Dendritic cell treated with granulocyte-macrophage colony-stimulating factor and Interleukin-4, amounts not matched to agents 40 ng/mL and 50 ng/mL, for 4 days (primary cell): ENCODE data around the gene ROPN1B.
A peak's percentile ranks its signal among the peaks of the same experiment; 100 is the strongest.
"Not testable (repeated sequence)": the region's sequence is repeated elsewhere in the genome, so short reads cannot be mapped to it uniquely, and the experiment has no call there.

Source experiments
- H3K27ac Mint-ChIP-seq: one replicate; pipeline ENCODE4 v1.8.0; 2022; ENCODE audit warnings: mild to moderate bottlenecking, mixed read lengths
- H3K27me3 Mint-ChIP-seq: one replicate; pipeline ENCODE4 v1.8.0; 2022; ENCODE audit warnings: mild to moderate bottlenecking, mixed read lengths
- H3K36me3 Mint-ChIP-seq: one replicate; pipeline ENCODE4 v1.8.0; 2022; ENCODE audit warnings: low read depth, mixed read lengths
- H3K4me1 Mint-ChIP-seq: one replicate; pipeline ENCODE4 v1.8.0; 2022; ENCODE audit warnings: low read depth, mixed read lengths
- H3K4me3 Mint-ChIP-seq: one replicate; pipeline ENCODE4 v1.8.0; 2022; ENCODE audit warnings: mild to moderate bottlenecking, moderate library complexity, mixed read lengths
- H3K9me3 Mint-ChIP-seq: one replicate; pipeline ENCODE4 v1.8.0; 2022; ENCODE audit warnings: mixed read lengths
- intact Hi-C: fragments of 100-400 bp; cut with micrococcal nuclease; formaldehyde crosslinking; loops from one replicate; pipeline ENCODE4 v1.15.0; 2022

ROPN1B gene

DNA sequence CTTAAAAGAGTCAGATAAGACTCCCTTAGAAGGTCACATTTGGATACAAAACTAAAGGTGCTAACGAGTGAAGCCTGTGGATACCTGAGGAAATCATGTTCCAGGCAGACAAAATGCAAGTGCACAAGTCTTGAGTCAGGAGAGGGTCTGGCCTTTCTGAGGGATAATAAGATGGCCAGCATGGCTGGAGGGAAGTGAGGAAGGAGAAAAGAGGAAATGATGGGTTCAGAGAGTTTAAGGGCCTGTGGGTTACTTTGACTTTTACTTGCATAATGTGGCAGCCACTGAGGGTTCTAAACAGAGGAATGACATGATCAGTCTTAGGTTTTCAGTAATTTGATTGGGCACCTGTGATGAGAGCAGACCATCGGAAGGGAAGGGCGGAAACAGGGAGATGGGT lies 3.5 kb upstream of the ROPN1B start:
- Mint-ChIP-seq H3K4me1 (no peaks in the 10 kb centered on the region), H3K36me3 (no peaks in the 10 kb centered on the region), H3K27ac (no peak overlapping the region), H3K27me3 (peaks cover 11% of the 10 kb centered on the region), H3K4me3 (no peak overlapping the region), H3K9me3 (no peaks in the 10 kb centered on the region)
- intact Hi-C loops = no loop called here

DNA sequence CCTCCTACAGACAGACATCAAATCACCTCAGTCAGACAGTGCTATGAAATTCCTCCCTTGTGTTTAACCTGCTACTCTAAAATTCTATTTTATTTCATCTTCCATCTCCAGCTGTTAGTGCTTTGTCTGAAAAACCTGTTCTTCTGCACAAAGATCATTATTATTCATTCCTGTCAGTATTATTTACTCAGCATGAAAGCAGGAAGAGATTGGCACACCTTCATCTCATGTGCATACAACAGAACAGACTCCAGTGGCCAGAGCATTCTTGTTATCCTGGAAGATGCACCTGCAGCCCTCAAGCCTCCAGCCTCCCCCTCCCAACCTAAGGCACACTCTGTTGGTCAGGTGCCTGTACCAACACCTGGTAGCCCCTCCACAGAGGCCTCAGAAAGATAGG lies 1.8 kb upstream of the ROPN1B start:
- Mint-ChIP-seq H3K27ac (no peak overlapping the region), H3K36me3 (no peaks in the 10 kb centered on the region), H3K4me1 (peaks cover 4% of the 10 kb centered on the region), H3K9me3 (no peaks in the 10 kb centered on the region), H3K27me3 (peaks cover 24% of the 10 kb centered on the region), H3K4me3 (no peak overlapping the region)
- intact Hi-C loops = no loop called here

DNA sequence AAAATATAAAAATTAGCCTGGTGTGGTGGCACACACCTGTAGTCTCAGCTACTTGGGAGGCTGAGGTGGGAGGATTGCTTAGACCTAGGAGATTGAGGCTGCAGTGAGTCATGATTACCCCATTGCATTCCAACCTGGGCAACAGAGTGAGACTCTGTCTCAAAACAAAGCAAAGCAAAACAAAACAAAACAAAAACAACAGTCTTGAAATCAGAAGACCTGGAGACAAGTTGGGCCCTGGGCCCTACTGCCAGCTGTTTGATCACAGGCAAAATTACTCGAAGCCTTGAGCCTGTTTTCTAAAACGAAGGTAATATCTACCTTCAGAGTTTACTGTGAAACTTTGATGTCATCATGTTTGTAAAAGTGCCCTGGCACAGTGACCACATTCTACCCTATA lies 857 bp upstream of the ROPN1B start:
- H3K36me3 Mint-ChIP-seq, intact Hi-C loops, H3K4me3 Mint-ChIP-seq, H3K27ac Mint-ChIP-seq, H3K9me3 Mint-ChIP-seq, H3K4me1 Mint-ChIP-seq: not testable (repeated sequence)
- peaks cover 28% of the 10 kb centered on the region for H3K27me3 Mint-ChIP-seq

DNA sequence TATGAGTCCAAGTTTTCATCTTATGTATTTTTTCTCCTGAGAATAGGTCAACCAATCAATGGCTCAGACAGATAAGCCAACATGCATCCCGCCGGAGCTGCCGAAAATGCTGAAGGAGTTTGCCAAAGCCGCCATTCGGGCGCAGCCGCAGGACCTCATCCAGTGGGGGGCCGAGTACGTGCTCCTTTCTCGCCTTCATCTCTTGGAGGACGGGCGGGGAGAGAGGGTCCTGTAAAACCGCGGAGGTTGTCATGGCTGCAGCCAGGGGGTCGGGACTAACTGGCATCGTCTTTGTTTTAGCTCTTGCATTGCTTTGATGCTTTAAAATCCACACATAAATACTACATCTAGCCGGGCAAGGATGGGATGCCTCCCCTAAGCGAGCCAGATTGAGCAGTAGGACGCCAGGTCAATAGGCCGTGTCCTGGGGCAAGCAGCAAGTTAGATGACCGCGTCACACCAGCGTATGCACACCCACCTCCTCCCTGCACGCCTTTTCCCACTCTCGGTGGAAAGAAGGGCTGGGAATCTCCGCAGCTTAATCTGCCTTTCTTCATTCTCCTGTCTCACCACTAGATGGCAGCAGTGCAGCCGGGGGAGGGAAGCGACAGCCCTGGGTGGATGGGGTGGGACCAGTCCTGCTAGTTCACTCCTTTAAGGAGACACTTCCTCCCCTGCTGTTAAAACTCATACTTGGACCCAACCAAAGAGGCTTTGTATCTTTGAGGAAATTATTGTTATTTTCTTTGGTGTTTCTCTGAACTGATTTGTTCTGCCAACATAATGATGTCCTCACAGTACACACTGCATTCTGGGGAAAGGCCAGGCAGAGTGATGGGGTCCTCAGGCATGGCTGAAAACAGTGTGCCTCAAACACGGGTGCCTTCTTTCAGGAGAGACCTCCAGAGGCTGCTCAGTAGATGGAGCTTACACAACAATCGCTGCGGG lies 3.3 kb downstream of the ROPN1B start:
- H3K27ac Mint-ChIP-seq, intact Hi-C loops, H3K4me1 Mint-ChIP-seq, H3K9me3 Mint-ChIP-seq, H3K4me3 Mint-ChIP-seq, H3K36me3 Mint-ChIP-seq: not testable (repeated sequence)
- peaks cover 28% of the 10 kb centered on the region for H3K27me3 Mint-ChIP-seq

DNA sequence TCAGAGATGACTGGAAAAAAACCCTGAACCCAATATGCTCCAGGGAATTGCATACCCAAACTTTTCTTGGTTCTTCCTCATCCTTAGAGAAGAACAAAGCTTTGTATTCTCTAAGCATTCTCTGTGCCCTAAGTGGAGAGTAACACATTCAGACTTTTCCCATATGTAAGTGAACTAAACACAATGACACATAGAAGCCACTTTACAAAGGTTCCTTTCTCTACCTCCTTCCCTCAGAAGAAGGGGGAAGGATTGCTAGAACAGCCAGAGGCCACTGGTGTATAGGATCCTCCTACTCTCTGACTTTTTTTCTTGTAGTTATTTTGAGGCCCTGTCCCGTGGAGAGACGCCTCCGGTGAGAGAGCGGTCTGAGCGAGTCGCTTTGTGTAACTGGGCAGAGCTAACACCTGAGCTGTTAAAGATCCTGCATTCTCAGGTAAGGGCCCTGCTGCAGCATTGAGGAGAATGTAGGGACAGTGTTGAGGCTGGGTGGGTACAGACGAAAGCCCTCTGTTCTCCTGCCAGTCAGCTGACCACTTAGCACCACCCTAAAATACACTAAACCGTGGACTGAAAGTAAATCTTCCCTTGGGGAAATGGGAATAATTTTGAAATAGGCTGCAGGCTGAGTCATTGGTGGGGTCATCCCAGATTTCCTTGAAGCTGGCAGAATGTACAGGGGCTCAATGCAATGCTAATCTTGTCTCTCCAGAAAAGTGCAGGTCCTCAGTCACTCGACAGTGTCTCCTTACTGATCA lies 6.4 kb downstream of the ROPN1B start:
- H3K4me1 Mint-ChIP-seq, H3K9me3 Mint-ChIP-seq, H3K27ac Mint-ChIP-seq, H3K36me3 Mint-ChIP-seq, H3K4me3 Mint-ChIP-seq, intact Hi-C loops: not testable (repeated sequence)
- peaks cover 17% of the 10 kb centered on the region for H3K27me3 Mint-ChIP-seq

DNA sequence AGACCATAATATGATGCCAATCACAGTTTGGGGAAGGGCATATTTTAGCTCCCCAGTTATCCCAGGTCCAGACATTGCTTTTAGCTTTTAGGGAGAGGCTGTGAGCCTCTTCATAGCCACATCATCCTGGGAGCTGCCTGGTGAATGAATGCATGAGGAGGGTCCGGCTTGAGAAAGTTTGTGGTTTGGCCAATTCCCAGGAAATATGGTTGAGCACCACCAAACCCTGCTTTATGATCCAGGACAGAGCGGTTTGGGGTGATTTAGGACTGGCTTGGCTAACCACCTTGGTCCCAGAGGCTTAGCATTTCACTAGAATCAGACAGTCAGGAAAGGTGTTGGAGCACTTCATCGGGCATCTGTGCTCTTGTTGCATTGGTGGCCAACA lies 7.0 kb downstream of the ROPN1B start:
- H3K9me3 Mint-ChIP-seq, H3K36me3 Mint-ChIP-seq, H3K4me1 Mint-ChIP-seq, H3K27ac Mint-ChIP-seq, intact Hi-C loops, H3K4me3 Mint-ChIP-seq: not testable (repeated sequence)
- H3K27me3 Mint-ChIP-seq = peaks cover 14% of the 10 kb centered on the region

DNA sequence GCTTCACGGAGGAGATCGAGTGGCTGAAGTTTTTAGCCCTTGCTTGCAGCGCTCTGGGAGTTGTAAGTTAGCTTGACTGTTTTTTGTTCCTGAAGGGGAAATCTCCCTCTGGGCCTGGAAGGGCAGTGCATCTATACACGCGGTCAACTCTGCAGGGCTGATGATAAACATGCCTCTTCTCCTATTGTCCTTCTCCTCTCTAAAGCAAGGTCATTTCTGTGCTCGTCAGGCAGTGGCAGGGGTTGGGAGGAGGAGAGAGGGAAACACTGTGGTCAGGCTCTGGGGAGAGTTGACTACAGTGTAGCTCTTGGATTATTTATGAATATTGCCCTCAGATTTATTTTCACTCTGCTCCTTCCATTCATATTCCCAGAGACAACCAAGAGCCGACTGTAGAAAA lies 8.1 kb downstream of the ROPN1B start:
- intact Hi-C loops, H3K27ac Mint-ChIP-seq, H3K4me3 Mint-ChIP-seq, H3K9me3 Mint-ChIP-seq, H3K4me1 Mint-ChIP-seq, H3K27me3 Mint-ChIP-seq, H3K36me3 Mint-ChIP-seq: not testable (repeated sequence)

DNA sequence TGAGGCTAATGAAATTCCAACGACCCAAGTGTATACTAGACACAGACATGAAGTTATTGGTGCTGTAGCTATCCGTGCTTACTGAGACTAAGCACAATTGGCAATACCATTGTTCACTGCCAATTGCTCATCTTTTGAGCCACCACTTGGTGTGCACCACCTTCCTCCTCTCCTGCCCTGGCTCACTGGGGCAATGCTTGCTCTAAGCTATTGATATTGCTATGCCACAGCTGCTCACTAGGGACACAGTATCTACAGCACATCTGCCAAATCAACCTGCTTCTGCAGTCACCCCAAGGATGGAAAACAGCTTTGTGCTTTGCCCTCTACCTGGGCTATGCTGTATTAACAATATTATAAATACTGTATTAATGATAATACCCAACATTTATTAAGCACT lies 16.0 kb downstream of the ROPN1B start:
- H3K4me3 Mint-ChIP-seq, H3K27ac Mint-ChIP-seq, H3K9me3 Mint-ChIP-seq, H3K36me3 Mint-ChIP-seq, intact Hi-C loops, H3K4me1 Mint-ChIP-seq: not testable (repeated sequence)
- H3K27me3 Mint-ChIP-seq = peaks cover 10% of the 10 kb centered on the region

DNA sequence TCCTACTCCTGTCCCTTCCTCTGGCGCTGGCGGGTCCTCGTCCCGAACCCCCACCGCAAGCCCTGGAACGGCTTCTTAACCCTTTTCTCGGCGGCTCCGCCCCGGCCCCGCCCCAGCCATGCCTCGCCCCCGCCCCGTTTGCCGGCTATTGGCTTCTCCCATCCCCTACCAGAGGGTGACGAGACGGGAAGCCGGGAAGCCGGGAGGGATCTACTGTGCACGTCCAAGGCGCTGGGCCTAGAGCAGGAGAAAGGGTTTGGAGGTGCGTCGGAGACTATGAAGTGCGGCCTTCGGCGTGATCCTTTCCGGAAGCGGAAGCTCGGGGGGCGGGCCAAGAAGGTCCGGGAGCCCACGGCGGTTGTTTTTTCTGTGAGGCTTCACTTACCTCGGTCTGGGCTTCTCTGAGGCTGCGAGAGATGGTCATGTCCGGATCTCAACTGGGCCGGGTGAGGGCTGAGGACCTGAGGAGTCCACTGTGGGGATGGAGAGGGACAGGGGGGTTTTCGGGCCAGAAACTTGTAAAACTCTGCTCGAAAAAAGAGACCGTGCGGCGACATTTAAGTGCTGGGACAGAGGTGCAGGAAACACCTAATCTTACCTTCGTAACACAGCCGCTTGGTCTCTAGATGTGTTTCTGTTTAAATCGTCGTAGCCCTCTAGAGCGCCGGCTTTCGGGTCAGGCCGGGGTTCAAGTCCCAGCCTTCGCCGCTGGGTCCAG lies 21.4 kb downstream of the ROPN1B start:
- H3K4me3 Mint-ChIP-seq = peak overlapping the region; percentile 93
- peaks cover 7% of the 10 kb centered on the region for H3K36me3 Mint-ChIP-seq
- H3K4me1 Mint-ChIP-seq = peaks cover 9% of the 10 kb centered on the region
- peak overlapping the region; percentile 86 for H3K27ac Mint-ChIP-seq
- H3K9me3 Mint-ChIP-seq = no peaks in the 10 kb centered on the region
- intact Hi-C loops = loop anchor here (10.0 kb wide), 1 partner anchor 94 kb away; the partner anchor contains the start of gene SLC41A3
- peaks cover 18% of the 10 kb centered on the region for H3K27me3 Mint-ChIP-seq

DNA sequence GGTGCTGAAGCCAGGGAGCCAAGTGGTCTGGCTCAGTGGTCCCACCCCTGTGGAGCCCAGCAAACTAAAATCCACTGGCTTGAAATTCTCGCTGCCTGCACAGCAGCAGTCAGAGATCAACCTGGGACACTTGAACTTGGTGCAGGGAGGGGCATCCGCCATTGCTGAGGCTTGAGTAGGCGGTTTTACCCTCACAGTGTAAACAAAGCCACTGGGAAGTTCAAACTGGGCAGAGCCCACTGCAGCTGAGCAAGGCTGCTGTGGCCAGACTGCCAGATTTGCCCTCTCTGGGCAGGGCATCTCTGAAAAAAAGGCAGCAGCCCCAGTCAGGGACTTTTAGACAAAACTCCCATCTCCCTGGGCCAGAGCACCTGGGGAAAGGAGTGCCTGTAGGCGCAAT lies 27.8 kb downstream of the ROPN1B start:
- Mint-ChIP-seq H3K27me3 (peaks cover 19% of the 10 kb centered on the region), H3K9me3 (peaks cover 26% of the 10 kb centered on the region)
- H3K4me1 Mint-ChIP-seq, H3K27ac Mint-ChIP-seq, H3K36me3 Mint-ChIP-seq, H3K4me3 Mint-ChIP-seq: not testable (repeated sequence)
- intact Hi-C loops = loop anchor here (10.0 kb wide), 1 partner anchor 88 kb away; the partner anchor contains the start of gene SLC41A3

DNA sequence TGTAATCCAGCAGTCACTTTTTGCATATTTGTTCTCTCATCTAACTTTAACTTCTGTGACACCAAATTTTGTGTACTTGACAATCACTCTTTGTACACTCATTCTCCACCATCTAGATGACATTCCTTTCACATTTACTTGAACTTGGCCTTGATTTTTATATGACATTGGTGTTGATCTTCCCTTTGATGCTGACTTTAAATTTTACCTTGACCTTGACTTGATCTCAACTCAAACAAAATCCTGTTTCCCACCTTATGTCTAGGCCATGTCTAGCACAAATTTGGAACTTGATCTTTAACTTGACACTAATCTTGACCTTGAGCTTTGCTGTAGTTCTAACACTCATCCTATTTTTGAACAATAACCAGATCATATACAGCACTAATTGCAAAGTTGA lies 33.2 kb downstream of the ROPN1B start:
- intact Hi-C loops = no loop called here
- no peaks in the 10 kb centered on the region for H3K4me1 Mint-ChIP-seq
- peaks cover 26% of the 10 kb centered on the region for H3K9me3 Mint-ChIP-seq
- peaks cover 13% of the 10 kb centered on the region for H3K27me3 Mint-ChIP-seq
- H3K4me3 Mint-ChIP-seq = no peak overlapping the region
- H3K27ac Mint-ChIP-seq = no peak overlapping the region
- peaks cover 5% of the 10 kb centered on the region for H3K36me3 Mint-ChIP-seq

DNA sequence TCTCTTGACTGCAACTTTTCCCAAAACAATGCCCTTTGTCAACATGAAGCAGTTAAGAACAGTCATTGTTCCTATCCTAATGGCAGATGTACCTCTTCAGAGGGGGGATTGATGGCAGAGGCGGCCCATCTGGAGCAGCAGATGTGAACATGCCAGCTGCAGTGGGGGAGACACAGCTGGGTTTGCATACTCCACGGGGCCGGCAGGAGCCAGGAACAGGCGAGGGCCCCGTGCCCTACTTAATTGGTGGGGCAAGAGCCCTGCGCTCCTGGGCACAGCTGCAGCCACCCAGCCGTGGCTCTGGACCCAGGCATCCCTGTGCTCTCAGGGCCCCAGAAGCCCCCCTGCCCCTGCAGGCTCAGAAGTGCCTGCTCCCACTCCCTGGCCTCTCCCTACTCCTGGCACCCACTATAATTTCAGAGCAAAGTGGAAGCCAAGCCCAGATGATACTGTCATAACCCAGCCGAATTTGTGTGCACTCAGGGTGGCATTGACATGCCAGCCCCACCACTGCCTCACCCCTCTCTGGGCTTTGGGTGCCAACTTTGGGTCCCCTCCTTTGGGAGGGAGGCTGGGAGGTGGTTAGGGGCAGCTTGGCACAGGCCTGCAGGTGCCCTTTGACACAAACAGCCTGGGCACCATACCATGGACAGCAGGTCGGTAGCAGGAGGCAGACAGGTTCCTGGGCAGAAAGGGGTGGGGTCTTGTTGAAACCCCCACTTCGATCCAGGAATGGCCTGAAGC lies 34.6 kb downstream of the ROPN1B start:
- H3K36me3 Mint-ChIP-seq = peaks cover 19% of the 10 kb centered on the region
- no peaks in the 10 kb centered on the region for H3K4me1 Mint-ChIP-seq
- H3K4me3 Mint-ChIP-seq = no peak overlapping the region
- intact Hi-C loops = no loop called here
- H3K9me3 Mint-ChIP-seq = peaks cover 12% of the 10 kb centered on the region
- H3K27ac Mint-ChIP-seq = no peak overlapping the region
- peaks cover 5% of the 10 kb centered on the region for H3K27me3 Mint-ChIP-seq

DNA sequence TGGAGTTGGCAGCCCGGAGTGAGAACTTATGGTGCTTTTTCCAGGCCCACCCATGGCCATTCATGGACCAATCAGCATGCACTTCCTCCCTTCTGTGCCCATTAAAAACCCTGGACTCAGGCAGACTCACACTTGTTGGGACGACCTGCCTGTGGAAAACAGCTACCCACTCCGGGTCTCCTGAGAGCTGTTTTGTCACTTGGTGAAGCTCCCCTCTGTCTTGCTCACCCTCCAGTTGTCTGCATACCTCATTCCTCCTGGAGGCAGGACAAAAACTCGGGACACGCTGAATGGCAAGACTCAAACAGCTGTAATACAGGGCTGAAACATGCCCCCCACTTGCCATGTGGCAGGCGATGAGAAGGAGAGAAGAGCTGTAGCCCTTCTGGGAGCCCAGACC lies 35.2 kb downstream of the ROPN1B start:
- Mint-ChIP-seq H3K4me1 (no peaks in the 10 kb centered on the region), H3K36me3 (peaks cover 19% of the 10 kb centered on the region), H3K4me3 (no peak overlapping the region), H3K27ac (no peak overlapping the region), H3K9me3 (peaks cover 6% of the 10 kb centered on the region), H3K27me3 (peaks cover 2% of the 10 kb centered on the region)
- intact Hi-C loops = no loop called here
